Smooth muscle cell (in vitro differentiated cells): Measurements from ENCODE around the gene SECISBP2. TPM values are rescaled to one million over a fixed set of nuclear protein-coding genes. Genes with fewer than 3 reads are reported as not detected.
"Not testable (repeated sequence)": the region's sequence is repeated elsewhere in the genome, so short reads cannot be mapped to it uniquely, and the experiment has no call there.

Experiments
- DNase-seq: peaks from one replicate; lab custom pipeline; 2025; ENCODE audit not compliant: unreplicated experiment; lab: John Stamatoyannopoulos, UW
- H2AFZ ChIP-seq: fragments of 200-600 bp; sonication (generic); 2 replicates; pipeline ENCODE4 v1.6.0; 2016; ENCODE audit warnings: antibody characterized with exemption, low read depth, mild to moderate bottlenecking
- H3F3A ChIP-seq: fragments of 200-600 bp; sonication (generic); 2 replicates; pipeline ENCODE4 v1.6.0; 2017; ENCODE audit warnings: antibody characterized with exemption, low read depth
- H3K27ac ChIP-seq: fragments of 200-600 bp; sonication (generic); 2 replicates; pipeline ENCODE4 v1.5.1; 2016; ENCODE audit warnings: low read depth, mild to moderate bottlenecking
- H3K27me3 ChIP-seq: fragments of 200-600 bp; sonication (generic); 2 replicates; pipeline ENCODE4 v1.6.1; 2016; ENCODE audit warnings: low read depth, mild to moderate bottlenecking
- H3K36me3 ChIP-seq: fragments of 200-600 bp; sonication (generic); 2 replicates; pipeline ENCODE4 v1.5.1; 2016; ENCODE audit warnings: low read depth
- H3K4me1 ChIP-seq: fragments of 200-600 bp; sonication (generic); 2 replicates; pipeline ENCODE4 v1.5.1; 2016; ENCODE audit warnings: low read depth
- H3K4me2 ChIP-seq: fragments of 200-600 bp; sonication (generic); 2 replicates; pipeline ENCODE4 v1.6.0; 2016; ENCODE audit warnings: mild to moderate bottlenecking
- H3K4me3 ChIP-seq: fragments of 200-600 bp; sonication (generic); 2 replicates; pipeline ENCODE4 v1.5.1; 2016; ENCODE audit warnings: mild to moderate bottlenecking
- H3K79me2 ChIP-seq: fragments of 200-600 bp; sonication (generic); 2 replicates; pipeline ENCODE4 v1.6.0; 2016; ENCODE audit warnings: low read depth, mild to moderate bottlenecking
- H3K9ac ChIP-seq: fragments of 200-600 bp; sonication (generic); 2 replicates; pipeline ENCODE4 v1.6.0; 2016; ENCODE audit warnings: low read depth
- H3K9me3 ChIP-seq: fragments of 200-600 bp; sonication (generic); replicated peaks from 2 replicates; pipeline ENCODE4 v1.5.1; 2016; ENCODE audit warnings: low read depth
- H4K20me1 ChIP-seq: fragments of 200-600 bp; sonication (generic); 2 replicates; pipeline ENCODE4 v1.6.0; 2016; ENCODE audit warnings: low read depth
- CTCF ChIP-seq: fragments of 200-600 bp; sonication (generic); IDR thresholded peaks from 2 replicates; pipeline ENCODE4 v1.5.1; 2017; ENCODE audit warnings: borderline replicate concordance, mild to moderate bottlenecking, antibody characterized with exemption; ENCODE audit not compliant: insufficient read depth, poor library complexity, severe bottlenecking
- WGBS: methylation state at CpG from one replicate; pipeline ENCODE4 v1.1.7; 2016; ENCODE audit warnings: low lambda C conversion rate; 5-methylcytosine and 5-hydroxymethylcytosine counted together
- polyA plus RNA-seq: library from polyadenylated mRNA; unstranded; fragments of >200 nt; fragmentation: Nextera tagmentation; extraction: Ambion mirVana; gene quantifications from 2 replicates; pipeline ENCODE4 v1.2.1, GENCODE V29; 2016
- total RNA-seq: library from RNA; depleted of rRNA; stranded (reverse); fragments of >200 nt; gene quantifications from 2 replicates; pipeline ENCODE4 v1.2.3, GENCODE V29; 2014

The SECISBP2 gene
- total and polyA plus RNA-seq, 2 experiments from 2014 or later, result 12.2 to 25.1 TPM

DNA sequence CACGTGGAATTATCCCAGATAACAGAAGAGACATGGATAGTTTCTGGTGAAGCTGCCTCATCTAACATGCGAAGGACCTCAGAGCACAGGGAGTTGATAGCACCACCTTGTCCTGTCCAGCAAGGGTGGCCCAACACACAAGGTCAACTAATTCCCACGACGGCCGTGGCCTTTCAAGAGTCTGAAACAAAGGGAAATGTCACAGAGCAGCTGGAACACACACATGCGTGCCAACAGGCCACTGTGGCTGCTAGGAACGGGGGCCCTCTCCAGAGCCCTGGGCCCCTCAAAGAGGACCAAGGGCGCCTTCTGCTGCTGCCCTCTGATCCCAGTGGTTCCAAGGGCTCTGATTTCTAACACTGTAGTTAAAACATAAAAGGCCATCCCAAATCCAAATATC lies 50.7 kb downstream of the SECISBP2 start:
- H3K27me3 ChIP-seq, result no peaks in the 10 kb centered on the region
- H3K9ac ChIP-seq, result no peak overlapping the region
- TF ChIP-seq CTCF, result no peak
- H4K20me1 ChIP-seq, result no peaks in the 10 kb centered on the region
- no peak overlapping the region for H3K27ac ChIP-seq
- no peak overlapping the region for H3K4me2 ChIP-seq
- H3K4me3 ChIP-seq, result no peak overlapping the region
- no peaks in the 10 kb centered on the region for H3K79me2 ChIP-seq
- no peaks in the 10 kb centered on the region for H3K4me1 ChIP-seq
- H3K9me3 ChIP-seq, result no peaks in the 10 kb centered on the region
- no peaks in the 10 kb centered on the region for H3K36me3 ChIP-seq
- WGBS, result 92% methylated on average over 8 of the region's 8 CpGs
- no peaks in the 10 kb centered on the region for H3F3A ChIP-seq
- DNase-seq, result no peak
- H2AFZ ChIP-seq, result no peak overlapping the region

DNA sequence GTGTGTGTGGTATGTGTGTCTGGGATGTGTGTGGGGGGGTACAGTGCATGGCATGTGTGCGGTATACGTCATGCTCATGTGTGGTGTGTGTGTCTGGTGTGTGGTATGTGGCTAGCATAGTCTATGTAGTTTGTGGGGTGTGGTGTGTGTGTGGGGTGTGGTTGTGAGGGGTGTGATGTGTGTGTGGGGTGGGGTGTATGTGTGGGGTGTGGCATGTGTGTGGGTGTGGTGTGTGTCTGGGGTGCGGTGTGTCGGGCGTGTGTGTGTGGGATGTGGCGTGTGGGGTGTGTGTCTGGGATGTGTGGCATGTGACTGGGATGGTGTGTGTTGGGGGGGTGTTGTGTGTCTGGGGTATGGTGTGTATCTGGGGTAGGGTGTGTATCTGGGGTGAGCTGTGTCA lies 52.3 kb downstream of the SECISBP2 start:
- Histone ChIP-seq H3K27ac (no peak overlapping the region), H3K27me3 (no peaks in the 10 kb centered on the region), H2AFZ (no peak overlapping the region), H3K79me2 (no peaks in the 10 kb centered on the region), H3K4me3 (no peak overlapping the region), H3K9me3 (no peaks in the 10 kb centered on the region), H3F3A (no peaks in the 10 kb centered on the region), H3K9ac (no peak overlapping the region), H3K4me1 (peaks cover 4% of the 10 kb centered on the region), H3K36me3 (no peaks in the 10 kb centered on the region), H3K4me2 (no peak overlapping the region), H4K20me1 (no peaks in the 10 kb centered on the region)
- TF ChIP-seq CTCF, result no peak
- no peak for DNase-seq
- WGBS, result 100% methylated on average over 3 of the region's 6 CpGs

- H3K4me2 ChIP-seq, H3K79me2 ChIP-seq, H3K9me3 ChIP-seq, H3K4me3 ChIP-seq, H3K27me3 ChIP-seq, H3F3A ChIP-seq, H4K20me1 ChIP-seq, DNase-seq, H3K36me3 ChIP-seq, H3K9ac ChIP-seq, H2AFZ ChIP-seq, H3K27ac ChIP-seq, H3K4me1 ChIP-seq: not testable (repeated sequence)
- WGBS, result no CpG with 5 or more reads among the region's 5 CpGs
These were observed 53.5 kb downstream of the SECISBP2 start for GRCh38 chr9:89371791-89372190.

GRCh38 chr9:89372230-89372816 lies 54.0 kb downstream of the SECISBP2 start:
- Histone ChIP-seq H4K20me1 (no peaks in the 10 kb centered on the region), H3K4me1 (peaks cover 4% of the 10 kb centered on the region)

More at GRCh38 chr9:89372230-89372816, 54.0 kb downstream of the SECISBP2 start:
- Histone ChIP-seq H3K9me3 (no peaks in the 10 kb centered on the region), H3K27me3 (no peaks in the 10 kb centered on the region), H3K4me2 (no peak overlapping the region), H2AFZ (no peak overlapping the region), H3K79me2 (no peaks in the 10 kb centered on the region), H3K9ac (no peak overlapping the region), H3K36me3 (no peaks in the 10 kb centered on the region), H3F3A (no peaks in the 10 kb centered on the region), H3K4me3 (no peak overlapping the region), H3K27ac (no peak overlapping the region)
- WGBS, result 93% methylated on average over 11 of the region's 14 CpGs
- no peak for TF ChIP-seq CTCF
- DNase-seq, result no peak
